Ovary (tissue), 9 donors: ENCODE data around the gene TCF12. TPM values are rescaled to one million over a fixed set of nuclear protein-coding genes. Genes with fewer than 3 reads are reported as not detected.

Source experiments
- DNase-seq, 5 donors: peaks; one replicate each; pipeline ENCODE4 v3.0.0-alpha.2; 2019 to 2020
- H3K27ac ChIP-seq, 2 donors: fragments of 200-600 bp; one replicate each; pipeline versions ENCODE4 v1.5.1 to v1.8.0; 2019 to 2022
- H3K27me3 ChIP-seq: fragments of 200-600 bp; one replicate; pipeline ENCODE4 v1.8.0; 2022
- H3K36me3 ChIP-seq: fragments of 200-600 bp; sonication (generic); one replicate; pipeline ENCODE4 v1.5.1; 2019
- H3K4me1 ChIP-seq: one replicate; pipeline ENCODE4 v1.8.1; 2013; ENCODE audit warnings: mild to moderate bottlenecking, moderate library complexity; ENCODE audit not compliant: insufficient read depth
- H3K4me3 ChIP-seq: fragments of 200-600 bp; sonication (generic); one replicate; pipeline ENCODE4 v1.5.1; 2017
- H3K9me3 ChIP-seq, 2 donors: fragments of 200-600 bp in 1 of 2; sonication (generic) in 1 of 2; one replicate each; pipeline versions ENCODE4 v1.5.1 to v1.8.1; 2013 to 2019; ENCODE audit warnings: mild to moderate bottlenecking in 1 of 2, moderate library complexity in 1 of 2
- CTCF ChIP-seq, 3 donors: fragments of 450-650 bp in 2 of 3; fragments of 200-600 bp in 1 of 3; IDR thresholded peaks; one replicate each; pipeline versions ENCODE4 v1.5.1 to v1.8.0; 2016 to 2022; ENCODE audit warnings: antibody characterized with exemption in 3 of 3, mild to moderate bottlenecking in 1 of 3
- EP300 ChIP-seq: sonication (generic); formaldehyde crosslinking; IDR thresholded peaks from one replicate; pipeline ENCODE4 v1.6.1; 2017; ENCODE audit warnings: antibody characterized with exemption
- POLR2A ChIP-seq: fragments of 450-650 bp; IDR thresholded peaks from one replicate; pipeline ENCODE4 v1.6.1; 2017; ENCODE audit warnings: antibody characterized with exemption, mild to moderate bottlenecking, moderate library complexity
- WGBS, 3 donors: extraction: QIAGEN DNeasy Blood & Tissue Kit in 1 of 3; methylation state at CpG; one replicate each; pipeline versions ENCODE4 v1.1.5 to v1.1.7; 2013 to 2017; 5-methylcytosine and 5-hydroxymethylcytosine counted together
- intact Hi-C, 4 donors: fragments of 100-400 bp; cut with DNase I; formaldehyde crosslinking; loops; one replicate each; pipeline versions ENCODE4 v1.11.0 to v1.15.1; 2022 to 2023
- polyA plus RNA-seq, 2 donors: library from polyadenylated mRNA; stranded (reverse); fragments of 200-250 nt in 1 of 2; fragments of 350-450 nt in 1 of 2; fragmentation: Illumina TruSeq in 1 of 2; extraction: RNeasy Lipid Tissue Mini Kit (QIAGEN cat#74804) in 1 of 2; gene quantifications; one replicate each; pipeline ENCODE4 v1.2.3, GENCODE V29; 2013 to 2014
- total RNA-seq, 7 donors: library from RNA; depleted of rRNA in 2 of 7; stranded (reverse); fragments of >200 nt in 2 of 7; fragmentation: NEBNext Ultra II Directional in 3 of 7; extraction: Animal tissue kit (Norgen Biotek cat#: 25700) in 3 of 7; gene quantifications; one replicate each; pipeline versions ENCODE4 v1.1.0 to v1.2.4, GENCODE V29; 2016 to 2023
- donor health status: DM: no; HTN: no; CAD: no; lungs with moderate emphysema.
- donor health status: DM: no; HTN: no; CAD: no.
- donor health status: Bipolar disorder and iron deficiency.
- donor health status: DM: yes; HTN: yes; CAD: no.
- donor health status: DM: no; HTN: no; CAD: no.
- donor health status: DM: yes; HTN: yes; CAD: no.

The TCF12 gene
- total and polyA plus RNA-seq, 9 donors = 28.6 to 150 (median 116) TPM

GRCh38 chr15:57237676-57238075 lies 319.2 kb downstream of the TCF12 start:
- Histone ChIP-seq H3K4me1 (no peaks in the 10 kb centered on the region), H3K36me3 (no peaks in the 10 kb centered on the region), H3K27ac (no peak overlapping the region), H3K9me3 (no peaks in the 10 kb centered on the region), H3K4me3 (no peak overlapping the region), H3K27me3 (no peaks in the 10 kb centered on the region)
- DNase-seq = no peak
- TF ChIP-seq EP300 (no peak), CTCF (IDR thresholded peaks at IDR 0.05) (no peak)
- intact Hi-C loops = no loop called here
- WGBS, 3 donors = 32 to 41% (median 38%) methylated on average over 1 of the region's 1 CpG

- H3K27ac ChIP-seq = peak overlapping the region in 1 of 2 donors; percentile 11
- no peaks in the 10 kb centered on the region for H3K27me3 ChIP-seq
- intact Hi-C loops = no loop called here
- no peak overlapping the region for H3K4me3 ChIP-seq
- WGBS, 3 donors = 26 to 27% (median 27%) methylated on average over 3 of the region's 3 CpGs
- peaks cover 2% of the 10 kb centered on the region for H3K4me1 ChIP-seq
- no peak for TF ChIP-seq EP300
- no peak for TF ChIP-seq CTCF (IDR thresholded peaks at IDR 0.05)
- TF ChIP-seq POLR2A = no peak
- no peak for DNase-seq
- no peaks in the 10 kb centered on the region for H3K36me3 ChIP-seq
- no peaks in the 10 kb centered on the region for H3K9me3 ChIP-seq
Measured at GRCh38 chr15:57245130-57245529, 326.7 kb downstream of the TCF12 start.

GRCh38 chr15:57245714-57246113 lies 327.3 kb downstream of the TCF12 start:
- H3K36me3 ChIP-seq = no peaks in the 10 kb centered on the region
- no peaks in the 10 kb centered on the region for H3K9me3 ChIP-seq
- H3K4me3 ChIP-seq = no peak overlapping the region
- no peaks in the 10 kb centered on the region for H3K27me3 ChIP-seq
- 96 to 97% (median 96%) methylated on average over 1 of the region's 1 CpG for WGBS, 3 donors
- peaks cover 2% of the 10 kb centered on the region for H3K4me1 ChIP-seq
- no peak for DNase-seq
- intact Hi-C loops = no loop called here
- H3K27ac ChIP-seq = no peak overlapping the region
- no peak for TF ChIP-seq POLR2A
- TF ChIP-seq CTCF (IDR thresholded peaks at IDR 0.05) = no peak
- no peak for TF ChIP-seq EP300

GRCh38 chr15:57248074-57248473 lies 329.6 kb downstream of the TCF12 start:
- Histone ChIP-seq H3K36me3 (no peaks in the 10 kb centered on the region), H3K9me3 (no peaks in the 10 kb centered on the region), H3K27me3 (no peaks in the 10 kb centered on the region), H3K4me1 (peaks cover 2% of the 10 kb centered on the region), H3K4me3 (no peak overlapping the region), H3K27ac (no peak overlapping the region)
- TF ChIP-seq POLR2A (no peak), CTCF (IDR thresholded peaks at IDR 0.05) (no peak), EP300 (no peak)
- no peak for DNase-seq
- 92 to 98% (median 96%) methylated on average over 1 of the region's 1 CpG for WGBS, 3 donors
- intact Hi-C loops = no loop called here

DNA sequence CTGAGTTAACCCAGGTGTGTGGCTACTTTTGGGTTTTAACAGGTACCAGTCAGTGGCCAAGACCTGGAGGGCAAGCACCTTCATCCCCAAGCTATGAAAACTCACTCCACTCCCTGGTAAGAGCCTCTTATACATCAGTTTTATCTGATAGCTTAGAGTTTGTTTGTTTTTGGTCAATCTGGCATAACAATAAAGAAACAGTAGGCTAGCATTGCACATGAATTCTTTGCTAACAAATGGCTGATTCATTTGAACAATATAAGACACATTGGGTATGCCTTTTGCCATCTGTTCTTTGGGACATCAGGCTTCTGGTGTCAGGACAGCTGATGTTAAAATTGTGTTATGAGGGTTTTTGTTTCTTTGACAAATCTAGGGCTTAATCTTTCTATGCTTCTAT lies 332.9 kb downstream of the TCF12 start:
- Histone ChIP-seq H3K4me3 (no peak overlapping the region), H3K36me3 (no peaks in the 10 kb centered on the region), H3K9me3 (no peaks in the 10 kb centered on the region), H3K4me1 (no peaks in the 10 kb centered on the region), H3K27ac (no peak overlapping the region), H3K27me3 (no peaks in the 10 kb centered on the region)
- DNase-seq = no peak
- intact Hi-C loops = no loop called here
- TF ChIP-seq EP300 = no peak
- no peak for TF ChIP-seq POLR2A
- no peak for TF ChIP-seq CTCF (IDR thresholded peaks at IDR 0.05)
